Suppressor macrophage treated with lipopolysaccharide for 1 hour (primary cell): ENCODE measurements around the gene FMOD.
"Not testable (repeated sequence)": the region's sequence is repeated elsewhere in the genome, so short reads cannot be mapped to it uniquely, and the experiment has no call there.

Experiments used
- DNase-seq, 3 donors: peaks; one replicate each; pipeline ENCODE4 v3.0.0-alpha.2; 2020 to 2022

Gene FMOD

GRCh38 chr1:203304919-203305808 lies 45.8 kb downstream of the FMOD start, which contains the start of gene BTG2:
BTG2 (plus strand) TSS chr1:203305519; CDS start chr1:203305607, 88 bp downstream.
- peak; percentile 97 to 98 (median 98) for DNase-seq

- peak; percentile 55 to 63 (median 60) for DNase-seq
Measured at GRCh38 chr1:203304391-203304918, 46.5 kb downstream of the FMOD start.

GRCh38 chr1:203302894-203303293 lies 48.0 kb downstream of the FMOD start:
- no peak for DNase-seq

- no peak for DNase-seq
Measured at GRCh38 chr1:203302456-203302855, 48.5 kb downstream of the FMOD start.

GRCh38 chr1:203301331-203301668 lies 49.6 kb downstream of the FMOD start:
- no peak for DNase-seq

- no peak for DNase-seq
Measured at GRCh38 chr1:203300441-203301330, 50.2 kb downstream of the FMOD start.

- not testable (repeated sequence) for DNase-seq
Measured at GRCh38 chr1:203299719-203300429, 51.0 kb downstream of the FMOD start.

- no peak for DNase-seq
Measured at GRCh38 chr1:203299169-203299568, 51.8 kb downstream of the FMOD start.

- DNase-seq = no peak
Measured at GRCh38 chr1:203296460-203297073, 54.4 kb downstream of the FMOD start.

GRCh38 chr1:203295796-203296195 lies 55.1 kb downstream of the FMOD start:
- DNase-seq = no peak

GRCh38 chr1:203291201-203292096 lies 59.5 kb downstream of the FMOD start:
- DNase-seq = peak; percentile 68 to 72 (median 68)
